H1 (cell line): Measurements from ENCODE around the gene SERINC5. TPM values are rescaled to one million over a fixed set of nuclear protein-coding genes. Genes with fewer than 3 reads are reported as not detected.

Experiments
- CTCF ChIA-PET: fragments of 300-600 bp; sonication (Branson Sonifier 250); formaldehyde crosslinking; loops from one replicate; lab custom pipeline; 2021; ENCODE audit not compliant: partially characterized antibody; lab: Charles Lee
- POLR2A ChIA-PET: fragments of 300-600 bp; sonication (Branson Sonifier 250); formaldehyde crosslinking; loops from one replicate; lab custom pipeline; 2021; ENCODE audit warnings: inconsistent platforms; ENCODE audit not compliant: partially characterized antibody; lab: Charles Lee
- DNase-seq, 2 experiments: peaks; one replicate each; pipeline versions ENCODE4 v3.0.0 to v3.0.0-alpha.2; 2010 to 2022; ENCODE audit warnings: low spot score in 2 of 2, low read depth in 1 of 2, mixed read lengths in 1 of 2
- FAIRE-seq: peaks from 2 replicates; lab custom pipeline; 2011; peaks lifted over from hg19 to GRCh38; lab: Jason Lieb, UNC
- H2AFZ ChIP-seq: 2 replicates; pipeline ENCODE4 v1.8.1; 2012; ENCODE audit warnings: low read length, inconsistent platforms
- H2AK5ac ChIP-seq: 2 replicates; pipeline ENCODE4 v1.6.1; 2013; ENCODE audit warnings: low read depth, low read length
- H2BK120ac ChIP-seq: replicated peaks from 2 replicates; pipeline ENCODE3; 2013; ENCODE audit warnings: low read depth, low read length, inconsistent platforms
- H2BK12ac ChIP-seq: 2 replicates; pipeline ENCODE4 v1.6.1; 2013; ENCODE audit warnings: low read depth, low read length
- H2BK15ac ChIP-seq: 2 replicates; pipeline ENCODE4 v1.6.1; 2013; ENCODE audit warnings: low read length
- H2BK20ac ChIP-seq: 2 replicates; pipeline ENCODE4 v1.6.1; 2013; ENCODE audit warnings: low read length
- H2BK5ac ChIP-seq: 2 replicates; pipeline ENCODE4 v1.6.1; 2013; ENCODE audit warnings: low read depth, low read length
- H3K14ac ChIP-seq: 2 replicates; pipeline ENCODE4 v1.6.1; 2013; ENCODE audit warnings: inconsistent platforms; ENCODE audit not compliant: insufficient read length
- H3K18ac ChIP-seq: 2 replicates; pipeline ENCODE4 v1.6.1; 2013; ENCODE audit warnings: low read length; ENCODE audit errors: extremely low read depth
- H3K23ac ChIP-seq: 2 replicates; pipeline ENCODE4 v1.6.1; 2013; ENCODE audit warnings: inconsistent platforms; ENCODE audit not compliant: insufficient read length
- H3K23me2 ChIP-seq: 2 replicates; pipeline ENCODE4 v1.6.1; 2013; ENCODE audit warnings: low read depth, low read length
- H3K27ac ChIP-seq: 2 replicates; pipeline ENCODE4 v1.6.1; 2011; ENCODE audit warnings: low read depth, low read length, inconsistent platforms
- H3K27me3 ChIP-seq, 4 experiments: replicated peaks in 1 of 4; 1 replicate in 1 of 4; 2 replicates in 3 of 4; pipeline versions ENCODE4 v1.6.1 to v1.8.1; 2011 to 2013; ENCODE audit warnings: low read length in 3 of 4, mild to moderate bottlenecking in 3 of 4, inconsistent platforms in 2 of 4, mixed read lengths in 2 of 4, moderate library complexity in 1 of 4; ENCODE audit not compliant: control insufficient read depth in 3 of 4, insufficient read depth in 3 of 4; ENCODE audit errors: extremely low read depth in 1 of 4
- H3K36me3 ChIP-seq, 4 experiments: 2 replicates each; pipeline versions ENCODE4 v1.6.1 to v1.8.1; 2011 to 2013; ENCODE audit warnings: mild to moderate bottlenecking in 4 of 4, low read length in 3 of 4, moderate library complexity in 2 of 4, control low read depth in 1 of 4, inconsistent platforms in 1 of 4; ENCODE audit not compliant: insufficient read depth in 4 of 4, control insufficient read depth in 2 of 4
- H3K4ac ChIP-seq: replicated peaks from 2 replicates; pipeline ENCODE3; 2013; ENCODE audit warnings: low read length, low read depth, mixed read lengths, inconsistent platforms; ENCODE audit not compliant: insufficient read length
- H3K4me1 ChIP-seq, 4 experiments: replicated peaks in 1 of 4; 1 replicate in 1 of 4; 2 replicates in 3 of 4; pipeline versions ENCODE4 v1.6.1 to v1.8.1; 2011 to 2013; ENCODE audit warnings: low read length in 3 of 4, inconsistent platforms in 2 of 4, mixed read lengths in 1 of 4; ENCODE audit not compliant: insufficient read depth in 4 of 4, control insufficient read depth in 3 of 4
- H3K4me2 ChIP-seq, 2 experiments: 2 replicates each; pipeline versions ENCODE4 v1.6.1 to v1.8.1; 2011 to 2013; ENCODE audit warnings: low read depth in 2 of 2, low read length in 2 of 2, control low read depth in 1 of 2, inconsistent platforms in 1 of 2, mild to moderate bottlenecking in 1 of 2; ENCODE audit not compliant: insufficient read depth in 1 of 2
- H3K4me3 ChIP-seq, 4 experiments: fragments of 200-600, 300-600 bp in 1 of 4; sonication (generic), shearing (Covaris generic), sonication (Bioruptor Twin) in 1 of 4; 2 replicates each; pipeline versions ENCODE4 v1.5.1 to v1.8.1; 2011 to 2016; ENCODE audit warnings: low read length in 4 of 4, low read depth in 3 of 4, control low read depth in 2 of 4, inconsistent platforms in 2 of 4, mild to moderate bottlenecking in 2 of 4, mixed read lengths in 1 of 4, moderate library complexity in 1 of 4; ENCODE audit not compliant: insufficient read depth in 2 of 4; ENCODE audit errors: extremely low read depth in 1 of 4
- H3K56ac ChIP-seq: replicated peaks from 2 replicates; pipeline ENCODE3; 2013; ENCODE audit warnings: low read depth, mild to moderate bottlenecking, mixed read lengths, low read length, inconsistent platforms; ENCODE audit not compliant: insufficient read length
- H3K79me1 ChIP-seq: 2 replicates; pipeline ENCODE4 v1.6.1; 2013; ENCODE audit warnings: low read depth, low read length, control low read depth
- H3K79me2 ChIP-seq, 2 experiments: 2 replicates each; pipeline versions ENCODE4 v1.6.1 to v1.8.1; 2012 to 2013; ENCODE audit warnings: low read length in 2 of 2, mild to moderate bottlenecking in 2 of 2, inconsistent platforms in 1 of 2; ENCODE audit not compliant: insufficient read depth in 2 of 2, control insufficient read depth in 1 of 2
- H3K9ac ChIP-seq, 4 experiments: replicated peaks in 1 of 4; 1 replicate in 1 of 4; 2 replicates in 3 of 4; pipeline versions ENCODE4 v1.6.1 to v1.8.1; 2011 to 2013; ENCODE audit warnings: low read depth in 3 of 4, low read length in 3 of 4, control low read depth in 2 of 4, mild to moderate bottlenecking in 2 of 4, moderate library complexity in 2 of 4, inconsistent platforms in 1 of 4; ENCODE audit errors: extremely low read depth in 1 of 4
- H3K9me3 ChIP-seq, 2 experiments: 2 replicates each; pipeline versions ENCODE4 v1.6.1 to v1.8.1; 2012 to 2013; ENCODE audit warnings: mild to moderate bottlenecking in 2 of 2, moderate library complexity in 2 of 2, control low read depth in 1 of 2, inconsistent platforms in 1 of 2, low read depth in 1 of 2, low read length in 1 of 2, mixed read lengths in 1 of 2; ENCODE audit not compliant: insufficient read depth in 2 of 2
- H4K20me1 ChIP-seq, 2 experiments: replicated peaks in 1 of 2; 2 replicates each; pipeline versions ENCODE3 to v1.8.1; 2011 to 2013; ENCODE audit warnings: inconsistent platforms in 2 of 2, low read length in 2 of 2, mild to moderate bottlenecking in 1 of 2; ENCODE audit not compliant: insufficient read depth in 2 of 2, control insufficient read depth in 1 of 2
- H4K5ac ChIP-seq: 2 replicates; pipeline ENCODE4 v1.6.1; 2013; ENCODE audit warnings: low read length, low read depth, mixed read lengths, inconsistent platforms; ENCODE audit not compliant: insufficient read length
- H4K8ac ChIP-seq: 2 replicates; pipeline ENCODE4 v1.8.0; 2013; ENCODE audit warnings: mild to moderate bottlenecking, moderate library complexity, low read length, inconsistent platforms; ENCODE audit not compliant: insufficient read depth; ENCODE audit errors: extremely low read depth
- H4K91ac ChIP-seq: replicated peaks from 2 replicates; pipeline ENCODE3; 2013; ENCODE audit warnings: low read length, mixed read lengths, inconsistent platforms; ENCODE audit not compliant: insufficient read length
- ATF3 ChIP-seq: IDR thresholded peaks from 2 replicates; pipeline ENCODE4 v1.6.1; 2011; ENCODE audit warnings: low read depth, mild to moderate bottlenecking, low read length; ENCODE audit not compliant: insufficient read depth
- CHD2 ChIP-seq: IDR thresholded peaks from 2 replicates; pipeline ENCODE4 v1.6.1; 2012; ENCODE audit warnings: low read length, improper control_type of control experiment
- JUND ChIP-seq: IDR thresholded peaks from 2 replicates; pipeline ENCODE4 v1.6.1; 2011; ENCODE audit warnings: mild to moderate bottlenecking, improper control_type of control experiment, low read length
- MAFK ChIP-seq: IDR thresholded peaks from 2 replicates; pipeline ENCODE4 v1.6.1; 2012; ENCODE audit warnings: low read depth, mild to moderate bottlenecking, improper control_type of control experiment, low read length
- MAX ChIP-seq: IDR thresholded peaks from 2 replicates; pipeline ENCODE4 v1.6.1; 2012; ENCODE audit warnings: inconsistent platforms
- RAD21 ChIP-seq, 2 experiments: IDR thresholded peaks in 1 of 2; conservative IDR thresholded peaks in 1 of 2; 2 replicates each; pipeline ENCODE4 v1.6.1; 2011; ENCODE audit warnings: low read depth in 2 of 2, low read length in 2 of 2, improper control_type of control experiment in 1 of 2, inconsistent platforms in 1 of 2, mild to moderate bottlenecking in 1 of 2, moderate library complexity in 1 of 2
- SP1 ChIP-seq: IDR thresholded peaks from 2 replicates; pipeline ENCODE4 v1.6.1; 2011; ENCODE audit warnings: low read depth, low read length
- TAF1 ChIP-seq: IDR thresholded peaks from 2 replicates; pipeline ENCODE4 v1.6.1; 2011; ENCODE audit warnings: mild to moderate bottlenecking, low read depth, low read length
- TEAD4 ChIP-seq: IDR thresholded peaks from 2 replicates; pipeline ENCODE4 v1.6.1; 2012; ENCODE audit warnings: low read depth, low read length, inconsistent platforms, mixed read lengths
- YY1 ChIP-seq: IDR thresholded peaks from 2 replicates; pipeline ENCODE4 v1.6.1; 2011; ENCODE audit warnings: low read depth, mild to moderate bottlenecking, low read length
- ZNF274 ChIP-seq: IDR thresholded peaks from 2 replicates; pipeline ENCODE4 v1.7.0; 2012; ENCODE audit warnings: low read length, borderline replicate concordance; ENCODE audit errors: extremely low read depth
- WGBS, 2 experiments: shearing (Covaris generic) in 1 of 2; methylation state at CpG; one replicate each; pipeline versions ENCODE4 v1.1.6 to v1.1.7; 2013 to 2015; ENCODE audit warnings: low lambda C conversion rate in 2 of 2, mixed read lengths in 2 of 2, inconsistent platforms in 1 of 2, low coverage in 1 of 2, missing lambda C conversion rate in 1 of 2; ENCODE audit not compliant: insufficient replicate concordance in 2 of 2, insufficient coverage in 1 of 2, insufficient read length in 1 of 2; ENCODE audit errors: extremely low coverage in 1 of 2, missing lambda C conversion rate in 1 of 2; 5-methylcytosine and 5-hydroxymethylcytosine counted together
- polyA plus RNA-seq, 7 experiments: library from polyadenylated mRNA; depleted of rRNA in 3 of 7; stranded (reverse) in 5 of 7; unstranded in 2 of 7; fragments of >200 nt in 5 of 7; fragments of 200-250 nt in 2 of 7; gene quantifications; 1 replicate in 5 of 7; 2 replicates in 1 of 7; 4 replicates in 1 of 7; pipeline versions ENCODE4 v1.2.1 to v1.2.3, GENCODE V29; 2011 to 2013; ENCODE audit warnings: missing spikeins in 2 of 7, mixed read lengths in 2 of 7
- total RNA-seq: library from RNA; stranded (reverse); fragmentation: NEBNext Ultra II Directional; extraction: Animal tissue kit (Norgen Biotek cat#: 25700); gene quantifications from 2 replicates; pipeline ENCODE4 v1.2.1, GENCODE V29; 2021

Gene SERINC5
- total and polyA plus RNA-seq, 2 of the 8 experiments (the other 6 are each of a cell fraction or from before 2014, with no cell fraction given) = 32.2 to 149 TPM

- H3K9ac ChIP-seq = no peak overlapping the region
- no peaks in the 10 kb centered on the region for H3K79me1 ChIP-seq
- no peaks in the 10 kb centered on the region for H4K20me1 ChIP-seq
- no peak overlapping the region for H4K5ac ChIP-seq
- H2BK12ac ChIP-seq = no peak overlapping the region
- no peak overlapping the region for H3K18ac ChIP-seq
- H2BK20ac ChIP-seq = no peak overlapping the region
- no peaks in the 10 kb centered on the region; a peak in 1 of 7 replicates for H3K4me1 ChIP-seq
- no peak overlapping the region for H4K91ac ChIP-seq
- H3K14ac ChIP-seq = no peak overlapping the region
- H2BK5ac ChIP-seq = no peak overlapping the region
- POLR2A ChIA-PET = interaction anchor here (0.7 to 1.6 kb wide), 2 partner anchors 15 to 19 kb away, joined by 3 read pairs; no protein-coding TSS in a partner anchor
- H3K9me3 ChIP-seq = peaks cover 2 to 5% of the 10 kb centered on the region in 2 experiments; a peak in 3 of 4 replicates
- no peak overlapping the region for H3K4me3 ChIP-seq
- H3K23me2 ChIP-seq = no peaks in the 10 kb centered on the region
- H3K79me2 ChIP-seq = no peaks in the 10 kb centered on the region
- H2AFZ ChIP-seq = no peak overlapping the region
- no peak overlapping the region for H2AK5ac ChIP-seq
- H2BK15ac ChIP-seq = no peak overlapping the region
- no peak overlapping the region for H3K4ac ChIP-seq
- no peak overlapping the region for H3K27ac ChIP-seq
- FAIRE-seq (no peak), DNase-seq (no peak)
- H3K23ac ChIP-seq = no peak overlapping the region
- H4K8ac ChIP-seq = no peak overlapping the region
- H2BK120ac ChIP-seq = no peak overlapping the region
- whole genome bisulfite sequencing, 2 experiments = 88 to 100% methylated on average over 1 to 11 of the region's 11 CpGs
- no peaks in the 10 kb centered on the region; a peak in 1 of 8 replicates for H3K36me3 ChIP-seq
- CTCF ChIA-PET = interaction anchor here (0.9 to 2.0 kb wide), 6 partner anchors 15 to 182 kb away, joined by 3 to 5 read pairs (median 4); no protein-coding TSS in a partner anchor
- H3K27me3 ChIP-seq = peaks cover 0 to 2% (median 0%) of the 10 kb centered on the region in 4 experiments; a peak in 1 of 7 replicates
- no peak overlapping the region for H3K4me2 ChIP-seq
- H3K56ac ChIP-seq = no peak overlapping the region
- TF ChIP-seq SP1 (no peak), ATF3 (no peak), JUND (no peak), TEAD4 (no peak), MAX (no peak), YY1 (no peak), TAF1 (no peak), CHD2 (no peak), RAD21 (IDR thresholded peaks at IDR 0.05 in 1 of 2, conservative IDR thresholded peaks at IDR 0.05 in 1 of 2; ENCODE audit: low read depth in 2 of 2, low read length in 2 of 2) (no peak), ZNF274 (no peak), MAFK (no peak)
These were observed 130.6 kb downstream of the SERINC5 start for GRCh38 chr5:80125022-80125961.
